Endothelial cell of umbilical vein (primary cell): Measurements from ENCODE around the gene PRSS53. TPM values are rescaled to one million over a fixed set of nuclear protein-coding genes. Genes with fewer than 3 reads are reported as not detected.

Source experiments
- BruUV-seq: library from RNA; stranded (reverse); fragments of 400-500 nt; replicated peaks from 2 replicates; lab custom pipeline; 2021; lab: Mats Ljungman, UMichigan
- CTCF ChIA-PET: fragments of 300-600, 350-600 bp; sonication (Branson Sonifier 250); formaldehyde crosslinking; loops from one replicate; lab custom pipeline; 2021; ENCODE audit warnings: antibody characterized with exemption, inconsistent platforms; lab: Charles Lee
- POLR2A ChIA-PET: fragments of 300-600, 350-600 bp; sonication (Branson Sonifier 250); formaldehyde crosslinking; loops from one replicate; lab custom pipeline; 2021; ENCODE audit warnings: antibody characterized with exemption, inconsistent platforms; lab: Charles Lee
- DNase-seq: peaks from one replicate; pipeline ENCODE4 v3.0.0-alpha.2; 2011; ENCODE audit warnings: low read depth, low spot score
- FAIRE-seq: peaks from 2 replicates; lab custom pipeline; 2011; peaks lifted over from hg19 to GRCh38; lab: Jason Lieb, UNC
- H2AFZ ChIP-seq: 2 replicates; pipeline ENCODE4 v1.6.0; 2012; ENCODE audit warnings: low read depth, low read length, control low read depth, inconsistent platforms
- H3K27ac ChIP-seq: 2 replicates; pipeline ENCODE4 v1.5.1; 2011; ENCODE audit warnings: low read depth, mild to moderate bottlenecking, control low read depth, low read length, moderate library complexity; ENCODE audit not compliant: insufficient read depth
- H3K27me3 ChIP-seq, 2 experiments: 2 replicates each; pipeline versions ENCODE4 v1.6.0 to v1.6.1; 2011; ENCODE audit warnings: low read length in 2 of 2, mixed read lengths in 1 of 2; ENCODE audit not compliant: control insufficient read depth in 2 of 2, insufficient read depth in 2 of 2
- H3K36me3 ChIP-seq, 2 experiments: 2 replicates in 1 of 2; 3 replicates in 1 of 2; pipeline ENCODE4 v1.5.1; 2011; ENCODE audit warnings: low read length in 2 of 2, mild to moderate bottlenecking in 1 of 2, moderate library complexity in 1 of 2; ENCODE audit not compliant: control insufficient read depth in 2 of 2, insufficient read depth in 2 of 2; ENCODE audit errors: extremely low read depth in 1 of 2
- H3K4me1 ChIP-seq: 3 replicates; pipeline ENCODE4 v1.5.1; 2011; ENCODE audit warnings: mild to moderate bottlenecking, low read length; ENCODE audit not compliant: control insufficient read depth, insufficient read depth; ENCODE audit errors: extremely low read depth
- H3K4me2 ChIP-seq: 2 replicates; pipeline ENCODE4 v1.6.1; 2011; ENCODE audit warnings: low read length, control low read depth, mixed read lengths; ENCODE audit not compliant: insufficient read depth
- H3K4me3 ChIP-seq, 3 experiments: fragments of 200-600 bp in 1 of 3; sonication (generic), shearing (Covaris generic) in 1 of 3; replicated peaks in 1 of 3; 2 replicates each; pipeline ENCODE4 v1.5.1; 2011 to 2016; ENCODE audit warnings: control low read depth in 3 of 3, low read length in 3 of 3, mild to moderate bottlenecking in 2 of 3, inconsistent platforms in 1 of 3, low read depth in 1 of 3, moderate library complexity in 1 of 3; ENCODE audit not compliant: insufficient read depth in 1 of 3
- H3K79me2 ChIP-seq: 2 replicates; pipeline ENCODE4 v1.6.0; 2012; ENCODE audit warnings: low read length, inconsistent platforms; ENCODE audit not compliant: control insufficient read depth, insufficient read depth
- H3K9ac ChIP-seq: replicated peaks from 2 replicates; pipeline ENCODE3; 2011; ENCODE audit warnings: low read length, control low read depth; ENCODE audit not compliant: insufficient read depth; ENCODE audit errors: extremely low read depth
- H3K9me1 ChIP-seq: replicated peaks from 3 replicates; pipeline ENCODE4 v1.6.0; 2011; ENCODE audit warnings: mild to moderate bottlenecking, low read length; ENCODE audit not compliant: control insufficient read depth, insufficient read depth; ENCODE audit errors: extremely low read depth
- H3K9me3 ChIP-seq: replicated peaks from 2 replicates; pipeline ENCODE4 v1.5.1; 2012; ENCODE audit warnings: low read length, inconsistent platforms; ENCODE audit not compliant: control insufficient read depth, insufficient read depth
- H4K20me1 ChIP-seq: replicated peaks from 2 replicates; pipeline ENCODE3; 2011; ENCODE audit warnings: mild to moderate bottlenecking, low read length; ENCODE audit not compliant: control insufficient read depth, insufficient read depth; ENCODE audit errors: extremely low read depth
- CTCF ChIP-seq, 2 donors: IDR thresholded peaks; 1 replicate in 1 of 2; 2 replicates in 1 of 2; pipeline ENCODE4 v1.5.1; 2011; ENCODE audit warnings: low read length in 2 of 2, mild to moderate bottlenecking in 2 of 2, moderate library complexity in 2 of 2, control low read depth in 1 of 2, inconsistent platforms in 1 of 2, low read depth in 1 of 2; ENCODE audit not compliant: insufficient read depth in 1 of 2; ENCODE audit errors: extremely low read depth in 1 of 2
- EZH2 ChIP-seq: IDR thresholded peaks from 2 replicates; pipeline ENCODE4 v1.6.1; 2012; ENCODE audit warnings: borderline replicate concordance, low read depth, mild to moderate bottlenecking, moderate library complexity, low read length, inconsistent platforms; ENCODE audit not compliant: severe bottlenecking
- FOS ChIP-seq: IDR thresholded peaks from 2 replicates; pipeline ENCODE4 v1.6.1; 2011; ENCODE audit warnings: mild to moderate bottlenecking, low read length, moderate library complexity, borderline replicate concordance; ENCODE audit not compliant: insufficient read depth
- GATA2 ChIP-seq: IDR thresholded peaks from 2 replicates; pipeline ENCODE4 v1.7.0; 2011; ENCODE audit warnings: low read depth, mild to moderate bottlenecking, moderate library complexity, mixed read lengths, low read length; ENCODE audit not compliant: insufficient read length, insufficient read depth
- JUN ChIP-seq: IDR thresholded peaks from 2 replicates; pipeline ENCODE4 v1.6.1; 2011; ENCODE audit warnings: borderline replicate concordance, low read depth; ENCODE audit not compliant: insufficient read length, insufficient read depth
- MAX ChIP-seq: IDR thresholded peaks from 2 replicates; pipeline ENCODE4 v1.6.1; 2011; ENCODE audit not compliant: insufficient read depth, insufficient read length
- MYC ChIP-seq: IDR thresholded peaks from one replicate; pipeline ENCODE4 v1.6.1; 2011; ENCODE audit warnings: mild to moderate bottlenecking, low read depth, low read length
- POLR2A ChIP-seq: IDR thresholded peaks from 2 replicates; pipeline ENCODE4 v1.6.1; 2012; ENCODE audit warnings: low read depth, mild to moderate bottlenecking, control low read depth, low read length
- POLR2AphosphoS5 ChIP-seq: IDR thresholded peaks from 2 replicates; pipeline ENCODE4 v1.6.1; 2012; ENCODE audit warnings: low read depth, mild to moderate bottlenecking, control low read depth, low read length, moderate library complexity; ENCODE audit not compliant: insufficient read depth
- dilution Hi-C: fragments of 300-500 bp; cut with MboI; formaldehyde crosslinking; loops from one replicate; pipeline ENCODE4 v1.15.0; 2019; ENCODE audit warnings: low sequenced_read_pairs; ENCODE audit not compliant: extremely low pct_ligation_motif_present
- intact Hi-C: fragments of 100-400 bp; cut with micrococcal nuclease; formaldehyde crosslinking; loops from one replicate; pipeline ENCODE4 v1.10.0; 2022
- polyA plus RNA-seq, 4 experiments: library from polyadenylated mRNA; depleted of rRNA in 3 of 4; stranded (reverse) in 3 of 4; unstranded in 1 of 4; fragments of >200 nt; gene quantifications; 2 replicates each; pipeline versions ENCODE4 v1.2.1 to v1.2.3, GENCODE V29; 2011 to 2012; ENCODE audit warnings: missing spikeins in 1 of 4
- total RNA-seq: library from RNA; stranded (reverse); gene quantifications from 2 replicates; pipeline ENCODE4 v1.2.3, GENCODE V29; 2021

The PRSS53 gene
- total and polyA plus RNA-seq, 2 donors (not counting 3 experiments of a cell fraction or from before 2014, with no cell fraction given): 2.8 to 3.5 TPM

- ChIA-PET POLR2A (no interaction called here), CTCF (interaction anchor here (1.4 to 2.2 kb wide), 2 partner anchors 12 to 14 kb away, joined by 5 to 13 read pairs; no protein-coding TSS in a partner anchor)
- FAIRE-seq: no peak
These were observed 41.7 kb upstream of the PRSS53 start for GRCh38 chr16:31130336-31130891.

More at GRCh38 chr16:31130336-31130891, 41.7 kb upstream of the PRSS53 start:
- DNase-seq: no peak
- Histone ChIP-seq H3K79me2 (no peaks in the 10 kb centered on the region), H3K9ac (no peak overlapping the region), H3K4me3 (no peak overlapping the region), H3K27me3 (no peaks in the 10 kb centered on the region), H3K9me3 (no peaks in the 10 kb centered on the region), H3K36me3 (peaks cover 0 to 11% of the 10 kb centered on the region in 2 experiments), H3K9me1 (no peaks in the 10 kb centered on the region), H3K4me2 (no peak overlapping the region), H3K27ac (no peak overlapping the region), H4K20me1 (no peaks in the 10 kb centered on the region), H2AFZ (no peak overlapping the region), H3K4me1 (no peaks in the 10 kb centered on the region)
- no TSS peak for BruUV-seq
- dilution Hi-C loops (no loop called here), intact Hi-C loops (no loop called here)
- TF ChIP-seq POLR2A (no peak), POLR2AphosphoS5 (no peak), GATA2 (no peak), FOS (no peak), MYC (no peak), JUN (no peak), MAX (no peak), CTCF (IDR thresholded peaks at IDR 0.05; ENCODE audit: extremely low read depth in 1 of 2, insufficient read depth in 1 of 2, low read depth in 1 of 2, low read length in 2 of 2) (no peak), EZH2 (no peak)
